GM15510 (cell line): ENCODE data around the gene GRIA1.

Source experiments
- POLR2A ChIP-seq: IDR thresholded peaks from 3 replicates; pipeline ENCODE4 v1.6.1; 2011; ENCODE audit warnings: borderline replicate concordance; ENCODE audit not compliant: insufficient read length; ENCODE audit errors: extremely low read depth

The GRIA1 gene

GRCh38 chr5:153490118-153491037, at the start of gene GRIA1:
Gene GRIA1, plus strand, starts transcription at chr5:153490670.
- TF ChIP-seq POLR2A = no peak

GRCh38 chr5:153445875-153446579, 44.4 kb upstream of the GRIA1 start:
- no peak for TF ChIP-seq POLR2A

GRCh38 chr5:153447534-153447933, 42.9 kb upstream of the GRIA1 start:
- TF ChIP-seq POLR2A = no peak

GRCh38 chr5:153456354-153456753, 34.1 kb upstream of the GRIA1 start:
- TF ChIP-seq POLR2A = no peak

GRCh38 chr5:153456993-153457392, 33.5 kb upstream of the GRIA1 start:
- no peak for TF ChIP-seq POLR2A

GRCh38 chr5:153458268-153458667, 32.2 kb upstream of the GRIA1 start:
- TF ChIP-seq POLR2A = no peak

GRCh38 chr5:153459051-153459743, 31.3 kb upstream of the GRIA1 start:
- TF ChIP-seq POLR2A = no peak

- TF ChIP-seq POLR2A = no peak
Measured at GRCh38 chr5:153460421-153460820, 30.0 kb upstream of the GRIA1 start.

- no peak for TF ChIP-seq POLR2A
Measured at GRCh38 chr5:153461341-153461740, 29.1 kb upstream of the GRIA1 start.

- no peak for TF ChIP-seq POLR2A
Measured at GRCh38 chr5:153463806-153464205, 26.7 kb upstream of the GRIA1 start.

- TF ChIP-seq POLR2A = no peak
Measured at GRCh38 chr5:153467546-153467945, 22.9 kb upstream of the GRIA1 start.

- no peak for TF ChIP-seq POLR2A
Measured at GRCh38 chr5:153469423-153469822, 21.0 kb upstream of the GRIA1 start.

- TF ChIP-seq POLR2A = no peak
Measured at GRCh38 chr5:153470736-153471135, 19.7 kb upstream of the GRIA1 start.

GRCh38 chr5:153476767-153477166, 13.7 kb upstream of the GRIA1 start:
- TF ChIP-seq POLR2A = no peak

- no peak for TF ChIP-seq POLR2A
Measured at GRCh38 chr5:153480401-153480800, 10.1 kb upstream of the GRIA1 start.

- no peak for TF ChIP-seq POLR2A
Measured at GRCh38 chr5:153483482-153483881, 7.0 kb upstream of the GRIA1 start.

- no peak for TF ChIP-seq POLR2A
Measured at GRCh38 chr5:153485641-153486040, 4.8 kb upstream of the GRIA1 start.
